T-helper 2 cell treated with Interferon-gamma antibody and Interleukin-4, amounts not matched to agents 5 μg/mL and 100 μg/mL, for 36 hours (primary cell): Measurements from ENCODE around the gene ABCB8.
A peak's percentile ranks its signal among the peaks of the same experiment; 100 is the strongest.
"Not testable (repeated sequence)": the region's sequence is repeated elsewhere in the genome, so short reads cannot be mapped to it uniquely, and the experiment has no call there.

Experiments
- DNase-seq: peaks from one replicate; pipeline ENCODE4 v3.0.0; 2021; ENCODE audit warnings: low spot score
- H3K27ac Mint-ChIP-seq: one replicate; pipeline ENCODE4 v1.8.0; 2021; ENCODE audit warnings: mild to moderate bottlenecking, mixed read lengths
- H3K27me3 Mint-ChIP-seq: one replicate; pipeline ENCODE4 v1.8.0; 2021; ENCODE audit warnings: low read depth, mixed read lengths
- H3K36me3 Mint-ChIP-seq: one replicate; pipeline ENCODE4 v1.8.0; 2021; ENCODE audit warnings: low read depth, mixed read lengths
- H3K4me1 Mint-ChIP-seq: one replicate; pipeline ENCODE4 v1.8.0; 2021; ENCODE audit warnings: low read depth, mixed read lengths
- H3K4me3 Mint-ChIP-seq: one replicate; pipeline ENCODE4 v1.8.0; 2022; ENCODE audit warnings: mild to moderate bottlenecking, moderate library complexity, mixed read lengths
- H3K9me3 Mint-ChIP-seq: one replicate; pipeline ENCODE4 v1.8.0; 2021; ENCODE audit warnings: mixed read lengths

ABCB8 gene

GRCh38 chr7:151040616-151041375 is 12.5 kb downstream of the ABCB8 start:
- Mint-ChIP-seq H3K4me1 (peaks cover 4% of the 10 kb centered on the region), H3K27ac (no peak overlapping the region), H3K4me3 (no peak overlapping the region), H3K9me3 (no peaks in the 10 kb centered on the region), H3K36me3 (peaks cover 8% of the 10 kb centered on the region), H3K27me3 (no peaks in the 10 kb centered on the region)
- DNase-seq = no peak

DNA sequence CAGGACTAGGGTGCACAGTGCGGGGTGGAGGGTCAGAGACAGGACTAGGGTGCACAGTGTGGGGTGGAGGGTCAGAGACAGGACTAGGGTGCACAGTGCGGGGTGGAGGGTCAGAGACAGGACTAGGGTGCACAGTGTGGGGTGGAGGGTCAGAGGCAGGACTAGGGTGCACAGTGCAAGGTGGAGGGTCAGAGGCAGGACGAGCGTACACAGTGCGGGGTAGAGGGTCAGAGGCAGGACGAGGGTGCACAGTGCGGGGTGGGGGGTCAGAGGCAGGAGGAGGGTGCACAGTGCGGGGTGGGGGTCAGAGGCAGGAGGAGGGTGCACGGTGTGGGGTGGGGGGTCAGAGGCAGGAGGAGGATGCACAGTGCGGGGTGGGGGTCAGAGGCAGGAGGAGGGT is 15.2 kb downstream of the ABCB8 start:
- not testable (repeated sequence) for H3K9me3 Mint-ChIP-seq, H3K36me3 Mint-ChIP-seq, DNase-seq, H3K4me3 Mint-ChIP-seq, H3K4me1 Mint-ChIP-seq, H3K27ac Mint-ChIP-seq, H3K27me3 Mint-ChIP-seq

DNA sequence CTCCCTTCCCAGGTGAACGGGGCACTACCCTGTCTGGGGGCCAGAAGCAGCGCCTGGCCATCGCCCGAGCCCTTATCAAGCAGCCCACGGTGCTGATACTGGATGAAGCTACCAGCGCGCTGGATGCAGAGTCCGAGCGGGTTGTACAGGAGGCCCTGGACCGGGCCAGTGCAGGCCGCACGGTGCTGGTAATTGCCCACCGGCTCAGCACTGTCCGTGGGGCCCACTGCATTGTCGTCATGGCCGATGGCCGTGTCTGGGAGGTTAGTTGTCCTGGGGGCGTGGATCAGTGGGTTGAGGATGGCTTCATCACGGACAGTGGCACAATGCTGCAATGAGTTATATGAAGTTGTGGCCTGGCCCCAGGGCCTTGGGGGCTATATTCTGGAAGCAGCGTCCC is 15.7 kb downstream of the ABCB8 start:
- H3K36me3 Mint-ChIP-seq = peaks cover 6% of the 10 kb centered on the region

DNA sequence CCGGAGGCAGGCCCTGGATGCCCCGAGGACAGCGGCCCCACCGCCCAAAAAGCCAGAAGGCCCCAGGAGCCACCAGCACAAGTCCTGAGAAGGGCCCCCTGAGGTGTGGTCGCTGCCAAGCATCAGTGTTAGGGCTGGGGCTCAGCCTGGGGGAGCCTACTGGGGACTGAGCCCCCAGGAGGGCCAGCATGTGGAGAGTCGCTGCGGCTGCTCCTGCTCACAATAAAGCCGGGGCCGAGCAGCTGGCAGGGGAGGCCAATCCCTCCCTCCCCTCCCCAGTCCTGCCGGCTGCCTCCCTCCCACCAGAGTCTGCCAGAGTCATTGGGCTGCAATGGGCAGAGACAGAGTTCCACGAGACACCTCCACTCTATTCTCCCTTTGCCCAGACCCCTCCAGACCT is 17.0 kb downstream of the ABCB8 start:
- Mint-ChIP-seq H3K4me1 (no peaks in the 10 kb centered on the region), H3K4me3 (no peak overlapping the region), H3K27me3 (peaks cover 3% of the 10 kb centered on the region), H3K27ac (no peak overlapping the region), H3K36me3 (peaks cover 5% of the 10 kb centered on the region), H3K9me3 (no peaks in the 10 kb centered on the region)
- DNase-seq = no peak

More for the DNA sequence above, 15.7 kb downstream of the ABCB8 start:
- no peak overlapping the region for H3K4me3 Mint-ChIP-seq
- no peak for DNase-seq
- peaks cover 4% of the 10 kb centered on the region for H3K4me1 Mint-ChIP-seq
- H3K27me3 Mint-ChIP-seq = no peaks in the 10 kb centered on the region
- no peak overlapping the region for H3K27ac Mint-ChIP-seq
- no peaks in the 10 kb centered on the region for H3K9me3 Mint-ChIP-seq

DNA sequence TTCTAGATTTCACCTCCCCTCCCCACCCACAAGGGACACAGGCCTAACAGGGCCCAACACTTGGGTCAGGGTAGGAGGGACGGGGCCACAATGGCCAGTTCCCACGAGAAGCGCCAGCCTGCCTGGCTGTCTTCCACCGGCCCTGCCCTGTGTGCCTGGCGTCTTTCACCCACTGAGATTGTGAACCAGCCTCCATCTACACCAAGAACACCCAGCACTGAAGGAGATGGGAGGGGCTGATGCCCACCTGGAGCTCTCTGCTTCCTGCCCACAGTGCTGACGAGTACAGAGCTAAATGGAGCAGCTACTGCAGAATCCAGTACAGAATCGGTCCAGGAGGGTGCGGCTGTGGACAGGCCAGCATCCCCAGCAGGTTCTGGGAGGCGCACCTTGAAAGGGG is 17.7 kb downstream of the ABCB8 start:
- Mint-ChIP-seq H3K4me3 (no peak overlapping the region), H3K36me3 (peaks cover 5% of the 10 kb centered on the region), H3K9me3 (no peaks in the 10 kb centered on the region), H3K27me3 (peaks cover 3% of the 10 kb centered on the region), H3K4me1 (no peaks in the 10 kb centered on the region), H3K27ac (no peak overlapping the region)
- DNase-seq = no peak

GRCh38 chr7:151046603-151047573 is 18.6 kb downstream of the ABCB8 start:
- no peaks in the 10 kb centered on the region for H3K9me3 Mint-ChIP-seq
- DNase-seq = no peak
- peaks cover 3% of the 10 kb centered on the region for H3K36me3 Mint-ChIP-seq
- peaks cover 3% of the 10 kb centered on the region for H3K27me3 Mint-ChIP-seq
- no peak overlapping the region for H3K27ac Mint-ChIP-seq
- no peaks in the 10 kb centered on the region for H3K4me1 Mint-ChIP-seq
- no peak overlapping the region for H3K4me3 Mint-ChIP-seq

DNA sequence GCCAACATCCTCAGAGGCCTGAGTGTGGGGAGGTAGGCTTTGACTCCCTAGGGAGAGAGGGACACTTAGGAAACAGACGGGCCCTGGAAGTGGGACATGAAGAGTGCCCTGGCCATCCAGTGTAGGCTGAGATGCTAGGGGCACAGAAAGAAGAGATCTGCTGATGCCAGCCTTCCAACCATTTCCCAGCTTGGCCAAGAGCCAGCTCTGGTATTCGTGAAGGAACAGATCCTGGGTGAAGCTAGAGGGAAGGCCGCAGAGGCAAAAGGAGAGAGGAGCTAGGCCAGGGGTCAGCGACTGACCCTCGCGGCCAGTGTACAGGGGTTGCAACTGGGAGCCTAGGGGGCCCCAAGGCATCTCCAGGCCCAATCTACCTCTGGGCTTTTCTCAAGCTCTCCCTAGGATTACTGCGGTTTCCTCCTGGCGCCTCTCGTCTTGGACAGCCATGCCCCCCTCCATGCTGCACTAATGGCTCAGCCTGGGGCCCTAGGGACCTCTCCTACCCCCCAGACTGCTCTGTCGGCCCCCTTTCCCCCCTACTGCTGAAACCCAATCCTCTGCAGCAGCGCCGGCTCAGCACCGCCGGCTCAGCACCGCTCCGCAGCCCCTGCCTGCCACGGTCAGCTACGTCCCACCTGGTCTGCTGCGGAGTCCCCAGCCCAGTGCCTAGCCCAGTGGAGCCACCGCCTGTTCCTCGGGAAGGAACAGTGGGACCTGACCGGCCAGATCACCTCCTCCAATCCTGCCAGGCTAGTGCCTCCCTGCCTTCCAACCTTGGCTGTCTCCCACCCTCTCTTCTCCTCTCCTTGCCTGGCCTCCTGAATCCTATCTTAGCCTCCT is 19.9 kb downstream of the ABCB8 start, which contains the start of gene ASIC3:
TSS of gene ASIC3 (plus strand) at position 556 of the 840 bp plus-strand sequence. CDS start 355 bp downstream, outside the sequence.
- no peak within 1 kb of the TSS for H3K27ac Mint-ChIP-seq
- peaks cover 3% of the 10 kb centered on the region for H3K36me3 Mint-ChIP-seq

GRCh38 chr7:151048911-151049463 is 20.7 kb downstream of the ABCB8 start:
- Mint-ChIP-seq H3K4me3 (no peak overlapping the region), H3K9me3 (no peaks in the 10 kb centered on the region), H3K36me3 (peaks cover 3% of the 10 kb centered on the region), H3K4me1 (peaks cover 9% of the 10 kb centered on the region), H3K27me3 (peaks cover 3% of the 10 kb centered on the region), H3K27ac (no peak overlapping the region)
- DNase-seq = no peak

More for the DNA sequence above, 19.9 kb downstream of the ABCB8 start, which contains the start of gene ASIC3:
- Mint-ChIP-seq H3K4me1 (peaks cover 7% of the 10 kb centered on the region), H3K9me3 (no peaks in the 10 kb centered on the region), H3K27me3 (peaks cover 3% of the 10 kb centered on the region), H3K4me3 (no peak within 1 kb of the TSS)
- no peak for DNase-seq

- Mint-ChIP-seq H3K27ac (no peak overlapping the region), H3K4me3 (no peak overlapping the region), H3K27me3 (peaks cover 3% of the 10 kb centered on the region), H3K36me3 (no peaks in the 10 kb centered on the region), H3K9me3 (no peaks in the 10 kb centered on the region), H3K4me1 (peaks cover 9% of the 10 kb centered on the region)
- peak; percentile 59 for DNase-seq
Observed at GRCh38 chr7:151051108-151051507, 22.9 kb downstream of the ABCB8 start.

GRCh38 chr7:151053096-151053495 is 24.8 kb downstream of the ABCB8 start:
- H3K36me3 Mint-ChIP-seq = no peaks in the 10 kb centered on the region
- H3K27me3 Mint-ChIP-seq = peaks cover 3% of the 10 kb centered on the region
- peaks cover 17% of the 10 kb centered on the region for H3K4me1 Mint-ChIP-seq
- no peaks in the 10 kb centered on the region for H3K9me3 Mint-ChIP-seq
- DNase-seq = no peak
- no peak overlapping the region for H3K4me3 Mint-ChIP-seq
- no peak overlapping the region for H3K27ac Mint-ChIP-seq

- Mint-ChIP-seq H3K4me3 (no peak overlapping the region), H3K36me3 (no peaks in the 10 kb centered on the region), H3K27me3 (peaks cover 3% of the 10 kb centered on the region), H3K4me1 (peaks cover 20% of the 10 kb centered on the region), H3K9me3 (no peaks in the 10 kb centered on the region), H3K27ac (no peak overlapping the region)
- DNase-seq = no peak
Observed at GRCh38 chr7:151053751-151054150, 25.5 kb downstream of the ABCB8 start.

- Mint-ChIP-seq H3K36me3 (no peaks in the 10 kb centered on the region), H3K27ac (no peak overlapping the region), H3K4me1 (peaks cover 27% of the 10 kb centered on the region), H3K27me3 (no peaks in the 10 kb centered on the region), H3K4me3 (peak overlapping the region; percentile 98), H3K9me3 (no peaks in the 10 kb centered on the region)
- no peak for DNase-seq
Observed at GRCh38 chr7:151056283-151056665, 28.0 kb downstream of the ABCB8 start.
